Neutrophil (primary cell): ENCODE measurements around the gene BICRAL.

Source experiments
- H3K27ac ChIP-seq: fragments of 200-600 bp; sonication (generic); 2 replicates; pipeline ENCODE4 v1.5.1; 2016; ENCODE audit warnings: mild to moderate bottlenecking, moderate library complexity
- H3K27me3 ChIP-seq: fragments of 200-600 bp; sonication (generic); 2 replicates; pipeline ENCODE4 v1.6.0; 2016; ENCODE audit warnings: mild to moderate bottlenecking
- H3K36me3 ChIP-seq: fragments of 200-600 bp; sonication (generic); 2 replicates; pipeline ENCODE4 v1.5.1; 2017
- H3K4me1 ChIP-seq, 2 experiments: fragments of 200-600 bp in 1 of 2; sonication (generic) in 1 of 2; 1 replicate in 1 of 2; 2 replicates in 1 of 2; pipeline versions ENCODE4 v1.5.1 to v1.6.1; 2013 to 2016; ENCODE audit warnings: low read depth in 1 of 2, low read length in 1 of 2, mild to moderate bottlenecking in 1 of 2, moderate library complexity in 1 of 2; ENCODE audit not compliant: control insufficient read depth in 1 of 2, insufficient read depth in 1 of 2
- H3K4me3 ChIP-seq, 2 experiments: fragments of 200-600 bp in 1 of 2; sonication (generic) in 1 of 2; 1 replicate in 1 of 2; 2 replicates in 1 of 2; pipeline ENCODE4 v1.5.1; 2013 to 2016; ENCODE audit warnings: low read depth in 1 of 2, low read length in 1 of 2, mild to moderate bottlenecking in 1 of 2, moderate library complexity in 1 of 2
- H3K9me3 ChIP-seq: fragments of 200-600 bp; sonication (generic); 2 replicates; pipeline ENCODE4 v1.5.1; 2016
- TF ChIP-seq, protein P1 (sequence below): fragments of 200-600 bp; sonication (generic); IDR thresholded peaks from 2 replicates; pipeline ENCODE4 v1.5.1; 2016; ENCODE audit warnings: antibody characterized with exemption

The BICRAL gene

DNA sequence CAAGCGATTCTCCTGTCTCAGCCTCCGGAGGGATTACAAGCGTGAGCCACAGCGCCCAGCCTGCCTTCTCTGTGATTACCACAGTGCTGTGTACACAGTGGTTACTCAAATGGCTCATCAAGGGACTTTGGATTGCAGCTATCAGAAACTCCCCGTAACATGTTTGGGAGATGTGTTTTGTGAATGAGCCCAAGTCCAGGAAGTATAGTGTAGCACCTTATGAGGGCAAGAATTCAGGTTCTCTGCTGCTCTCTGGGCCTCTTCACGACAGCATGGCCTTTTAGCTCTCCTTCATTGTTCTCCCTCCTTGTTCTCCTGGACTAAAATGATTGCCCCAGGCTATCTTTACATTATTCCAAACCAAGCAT lies 63.5 kb downstream of the BICRAL start:
- H3K27ac ChIP-seq = no peak overlapping the region
- H3K9me3 ChIP-seq = no peaks in the 10 kb centered on the region
- H3K27me3 ChIP-seq = no peaks in the 10 kb centered on the region
- TF ChIP-seq, protein P1, sequence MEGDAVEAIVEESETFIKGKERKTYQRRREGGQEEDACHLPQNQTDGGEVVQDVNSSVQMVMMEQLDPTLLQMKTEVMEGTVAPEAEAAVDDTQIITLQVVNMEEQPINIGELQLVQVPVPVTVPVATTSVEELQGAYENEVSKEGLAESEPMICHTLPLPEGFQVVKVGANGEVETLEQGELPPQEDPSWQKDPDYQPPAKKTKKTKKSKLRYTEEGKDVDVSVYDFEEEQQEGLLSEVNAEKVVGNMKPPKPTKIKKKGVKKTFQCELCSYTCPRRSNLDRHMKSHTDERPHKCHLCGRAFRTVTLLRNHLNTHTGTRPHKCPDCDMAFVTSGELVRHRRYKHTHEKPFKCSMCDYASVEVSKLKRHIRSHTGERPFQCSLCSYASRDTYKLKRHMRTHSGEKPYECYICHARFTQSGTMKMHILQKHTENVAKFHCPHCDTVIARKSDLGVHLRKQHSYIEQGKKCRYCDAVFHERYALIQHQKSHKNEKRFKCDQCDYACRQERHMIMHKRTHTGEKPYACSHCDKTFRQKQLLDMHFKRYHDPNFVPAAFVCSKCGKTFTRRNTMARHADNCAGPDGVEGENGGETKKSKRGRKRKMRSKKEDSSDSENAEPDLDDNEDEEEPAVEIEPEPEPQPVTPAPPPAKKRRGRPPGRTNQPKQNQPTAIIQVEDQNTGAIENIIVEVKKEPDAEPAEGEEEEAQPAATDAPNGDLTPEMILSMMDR = no peak
- no peaks in the 10 kb centered on the region for H3K4me1 ChIP-seq
- H3K36me3 ChIP-seq = peaks cover 38% of the 10 kb centered on the region
- H3K4me3 ChIP-seq = no peak overlapping the region

GRCh38 chr6:42846505-42846904 lies 64.7 kb downstream of the BICRAL start:
- H3K36me3 ChIP-seq = peaks cover 36% of the 10 kb centered on the region
- no peaks in the 10 kb centered on the region for H3K27me3 ChIP-seq
- H3K9me3 ChIP-seq = no peaks in the 10 kb centered on the region
- TF ChIP-seq, protein P1 = no peak
- H3K27ac ChIP-seq = no peak overlapping the region
- H3K4me1 ChIP-seq = no peaks in the 10 kb centered on the region
- H3K4me3 ChIP-seq = no peak overlapping the region

DNA sequence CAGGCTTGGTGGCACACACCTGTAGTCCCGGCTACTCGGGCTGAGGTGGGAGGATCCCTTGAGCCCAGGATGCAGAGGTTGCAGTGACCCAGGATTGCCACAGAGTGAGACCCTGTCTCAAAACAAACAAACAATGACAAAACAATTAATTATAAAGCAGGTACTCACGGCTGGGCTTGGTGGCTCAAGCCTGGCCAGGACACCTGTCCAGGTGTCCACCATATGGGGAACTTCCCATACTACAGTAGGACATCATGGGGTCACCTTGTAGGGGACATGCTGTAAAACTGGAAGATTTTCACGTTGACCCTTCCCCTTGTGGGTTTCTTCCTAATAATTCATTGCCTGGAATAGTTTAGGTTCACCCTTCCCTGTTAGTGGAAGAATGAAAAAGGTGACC lies 66.8 kb downstream of the BICRAL start:
- TF ChIP-seq, protein P1 = no peak
- Histone ChIP-seq H3K4me3 (no peak overlapping the region), H3K36me3 (peaks cover 53% of the 10 kb centered on the region), H3K9me3 (no peaks in the 10 kb centered on the region), H3K4me1 (no peaks in the 10 kb centered on the region), H3K27me3 (no peaks in the 10 kb centered on the region), H3K27ac (no peak overlapping the region)

- Histone ChIP-seq H3K27ac (no peak overlapping the region), H3K4me1 (no peaks in the 10 kb centered on the region), H3K27me3 (no peaks in the 10 kb centered on the region), H3K9me3 (no peaks in the 10 kb centered on the region), H3K36me3 (peaks cover 73% of the 10 kb centered on the region), H3K4me3 (no peak overlapping the region)
- TF ChIP-seq, protein P1 = no peak
Observed at GRCh38 chr6:42851599-42851998, 69.7 kb downstream of the BICRAL start.

DNA sequence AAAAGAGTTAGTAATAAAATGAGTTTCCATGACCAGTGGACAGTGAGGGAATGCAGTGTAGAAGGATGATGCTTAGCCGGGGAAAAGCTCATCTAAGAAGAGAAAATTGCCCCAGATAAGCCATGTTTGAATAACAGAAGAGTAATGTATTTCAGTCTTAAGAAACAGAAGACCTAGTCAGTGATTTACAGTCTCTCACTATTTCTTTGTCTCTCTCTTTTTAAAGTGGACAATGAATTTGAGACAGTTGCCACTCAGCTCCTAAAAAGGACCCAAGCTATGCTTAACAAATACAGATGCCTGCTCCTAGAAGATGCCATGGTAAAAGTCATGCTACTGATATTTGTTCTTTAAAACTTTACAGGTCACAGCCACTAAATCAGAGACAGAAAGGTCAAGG lies 78.2 kb downstream of the BICRAL start:
- no peak overlapping the region for H3K27ac ChIP-seq
- H3K36me3 ChIP-seq = peaks cover 100% of the 10 kb centered on the region
- no peak overlapping the region for H3K4me3 ChIP-seq
- no peaks in the 10 kb centered on the region for H3K4me1 ChIP-seq
- TF ChIP-seq, protein P1 = no peak
- H3K9me3 ChIP-seq = no peaks in the 10 kb centered on the region
- no peaks in the 10 kb centered on the region for H3K27me3 ChIP-seq

DNA sequence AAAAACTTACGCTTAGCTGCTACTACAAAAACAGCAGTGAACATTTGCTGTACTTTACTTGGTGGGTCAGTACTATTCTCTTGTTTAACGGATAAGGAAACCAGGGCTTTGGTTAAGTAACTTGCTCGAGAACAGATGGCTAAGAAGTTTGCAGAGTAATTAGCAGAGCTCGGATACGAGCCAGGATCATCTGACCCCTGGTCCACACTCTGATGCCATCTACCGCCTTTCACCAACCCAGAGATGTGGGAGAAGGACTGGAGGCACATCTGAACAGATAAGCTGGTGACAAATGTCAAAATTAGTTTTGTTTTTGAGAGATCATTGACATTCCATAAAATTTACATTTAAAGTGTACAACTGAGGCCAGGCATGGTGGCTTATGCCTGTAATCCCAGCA lies 78.6 kb downstream of the BICRAL start:
- Histone ChIP-seq H3K27me3 (no peaks in the 10 kb centered on the region), H3K4me1 (no peaks in the 10 kb centered on the region), H3K4me3 (no peak overlapping the region), H3K9me3 (no peaks in the 10 kb centered on the region), H3K36me3 (peaks cover 100% of the 10 kb centered on the region), H3K27ac (no peak overlapping the region)
- TF ChIP-seq, protein P1 = no peak
